Measurements from ENCODE around the gene NR2C2.

GRCh38 chr3:14929310-14930074 lies 17.9 kb upstream of the NR2C2 start:
- TF ChIP-seq CTCF (IDR thresholded peaks at IDR 0.05) (no peak), POLR2AphosphoS5 (IDR thresholded peaks at IDR 0.05) (no peak)
